ENCODE measurements around the gene PRKN. TPM values are rescaled to one million over a fixed set of nuclear protein-coding genes. Genes with fewer than 3 reads are reported as not detected.

PRKN gene
- total RNA-seq, 4 donors from 2014 or later, result 8.4 to 44.8 (median 12.6) TPM

GRCh38 chr6:162262466-162263196 is 464.9 kb downstream of the PRKN start:
- ATAC-seq (ENCODE audit: low FRiP score) (no peak), DNase-seq (ENCODE audit: low spot score) (no peak)
- TF ChIP-seq, protein P1, sequence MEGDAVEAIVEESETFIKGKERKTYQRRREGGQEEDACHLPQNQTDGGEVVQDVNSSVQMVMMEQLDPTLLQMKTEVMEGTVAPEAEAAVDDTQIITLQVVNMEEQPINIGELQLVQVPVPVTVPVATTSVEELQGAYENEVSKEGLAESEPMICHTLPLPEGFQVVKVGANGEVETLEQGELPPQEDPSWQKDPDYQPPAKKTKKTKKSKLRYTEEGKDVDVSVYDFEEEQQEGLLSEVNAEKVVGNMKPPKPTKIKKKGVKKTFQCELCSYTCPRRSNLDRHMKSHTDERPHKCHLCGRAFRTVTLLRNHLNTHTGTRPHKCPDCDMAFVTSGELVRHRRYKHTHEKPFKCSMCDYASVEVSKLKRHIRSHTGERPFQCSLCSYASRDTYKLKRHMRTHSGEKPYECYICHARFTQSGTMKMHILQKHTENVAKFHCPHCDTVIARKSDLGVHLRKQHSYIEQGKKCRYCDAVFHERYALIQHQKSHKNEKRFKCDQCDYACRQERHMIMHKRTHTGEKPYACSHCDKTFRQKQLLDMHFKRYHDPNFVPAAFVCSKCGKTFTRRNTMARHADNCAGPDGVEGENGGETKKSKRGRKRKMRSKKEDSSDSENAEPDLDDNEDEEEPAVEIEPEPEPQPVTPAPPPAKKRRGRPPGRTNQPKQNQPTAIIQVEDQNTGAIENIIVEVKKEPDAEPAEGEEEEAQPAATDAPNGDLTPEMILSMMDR (IDR thresholded peaks at IDR 0.05), result no peak

DNA sequence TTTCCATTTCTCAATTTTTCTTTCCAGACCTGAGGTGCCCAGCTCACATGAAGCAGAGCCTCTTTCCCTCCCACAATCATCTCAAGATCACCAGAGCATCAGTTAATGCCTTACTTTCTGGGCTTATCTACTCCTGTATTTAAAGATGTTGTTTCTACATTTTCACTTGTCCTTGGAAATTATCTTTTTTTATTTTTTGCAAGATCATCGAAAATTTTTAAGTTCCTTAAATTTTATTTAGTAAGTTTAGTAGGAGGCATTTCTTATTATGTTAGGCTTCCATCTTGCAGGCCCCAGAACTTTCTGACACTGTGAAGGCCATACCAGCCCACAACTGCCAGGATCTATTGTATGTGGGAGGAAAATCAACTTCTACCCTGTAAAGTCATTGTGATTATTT is 466.0 kb downstream of the PRKN start:
- TF ChIP-seq, protein P1 (IDR thresholded peaks at IDR 0.05), result no peak
- DNase-seq (ENCODE audit: low spot score), result no peak
- ATAC-seq (ENCODE audit: low FRiP score), result no peak

DNA sequence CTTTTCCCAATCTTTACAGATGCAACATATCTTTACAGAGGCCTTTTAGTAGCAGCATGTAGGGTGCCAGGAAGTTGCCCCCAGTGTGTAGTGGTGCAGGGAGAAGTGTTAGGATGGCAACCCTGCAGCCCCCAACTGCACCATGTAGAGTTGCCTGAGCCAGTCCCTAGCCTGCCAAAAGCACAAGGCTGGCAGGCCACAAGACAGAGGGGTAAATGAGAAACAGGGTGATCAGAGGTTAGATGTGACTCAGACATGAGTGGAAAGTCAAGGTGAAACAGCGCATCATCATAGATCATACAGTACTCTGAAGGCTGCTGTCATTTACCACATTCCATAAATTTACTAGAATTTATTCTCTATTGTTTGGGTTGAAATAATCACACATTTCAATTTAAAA is 467.5 kb downstream of the PRKN start:
- ATAC-seq (ENCODE audit: low FRiP score) (no peak), DNase-seq (ENCODE audit: low spot score) (no peak)
- TF ChIP-seq, protein P1 (IDR thresholded peaks at IDR 0.05), result no peak

DNA sequence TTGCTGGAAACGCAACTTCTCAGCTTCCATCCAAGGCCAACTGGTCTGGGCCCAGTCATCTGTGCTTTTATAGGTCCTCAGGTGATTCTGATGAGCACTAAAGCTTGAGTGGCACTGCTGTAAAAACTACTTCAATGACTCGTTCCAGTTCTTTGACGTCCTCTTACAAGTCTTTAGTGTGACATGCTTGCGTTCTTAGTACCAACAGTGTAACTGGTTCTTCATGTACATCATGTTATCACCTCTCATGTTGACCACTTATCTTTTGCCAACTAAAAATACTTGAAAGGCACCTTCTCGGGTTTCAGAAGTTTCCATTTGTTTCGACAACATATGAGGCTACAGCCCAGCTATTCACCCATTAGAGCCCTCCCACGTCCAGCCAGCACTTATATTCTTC is 468.9 kb downstream of the PRKN start:
- TF ChIP-seq, protein P1 (IDR thresholded peaks at IDR 0.05), result no peak
- DNase-seq (ENCODE audit: low spot score), result no peak
- no peak for ATAC-seq (ENCODE audit: low FRiP score)

DNA sequence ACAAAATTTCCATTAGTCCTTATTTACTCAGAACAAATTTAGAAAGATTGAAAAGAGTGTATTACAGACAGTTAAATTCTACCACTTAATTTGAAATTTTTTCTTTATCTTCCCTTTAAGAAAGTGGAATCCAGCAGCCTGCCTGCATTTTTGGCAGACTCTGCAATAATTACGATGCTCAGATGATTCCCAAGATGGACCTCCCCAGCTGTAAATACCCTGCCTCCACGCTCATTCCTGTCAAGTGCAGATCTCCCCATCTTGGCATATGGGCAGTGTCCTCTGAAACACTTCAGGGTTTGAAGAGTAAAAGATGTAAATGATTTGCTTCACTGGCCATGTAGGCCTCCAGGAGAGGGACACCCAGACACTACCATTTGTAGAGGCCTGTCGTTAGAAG is 471.2 kb downstream of the PRKN start:
- ATAC-seq (ENCODE audit: low FRiP score) (no peak), DNase-seq (ENCODE audit: low spot score) (no peak)
- TF ChIP-seq, protein P1 (IDR thresholded peaks at IDR 0.05), result no peak

DNA sequence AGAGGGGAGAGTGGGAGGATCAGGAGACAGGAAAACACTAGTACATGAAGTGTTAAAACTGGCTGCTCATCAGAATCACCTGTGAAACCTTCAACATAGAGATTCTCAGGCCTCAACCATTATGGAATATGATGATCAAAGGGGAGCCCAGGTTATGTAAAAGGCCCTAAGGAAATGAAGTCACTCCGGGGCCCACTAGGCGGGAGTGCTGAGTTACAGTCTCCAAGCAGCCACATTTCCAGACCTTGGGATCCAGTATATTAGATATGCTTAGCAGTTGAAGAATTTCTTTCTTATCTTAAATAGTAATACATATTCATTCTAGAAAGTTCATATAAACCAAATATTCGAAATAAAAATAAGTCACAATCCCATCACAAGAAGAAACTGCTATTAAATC is 476.3 kb downstream of the PRKN start:
- DNase-seq (ENCODE audit: low spot score), result no peak
- TF ChIP-seq, protein P1 (IDR thresholded peaks at IDR 0.05), result no peak
- no peak for ATAC-seq (ENCODE audit: low FRiP score)

GRCh38 chr6:162249907-162250642 is 477.5 kb downstream of the PRKN start:
- TF ChIP-seq, protein P1 (IDR thresholded peaks at IDR 0.05), result no peak
- no peak for ATAC-seq (ENCODE audit: low FRiP score)
- no peak for DNase-seq (ENCODE audit: low spot score)

Measured in omental fat pad (tissue), 4 donors.